ENCODE data around the gene IL18R1. TPM values are rescaled to one million over a fixed set of nuclear protein-coding genes. Genes with fewer than 3 reads are reported as not detected.

Gene IL18R1, protein sequence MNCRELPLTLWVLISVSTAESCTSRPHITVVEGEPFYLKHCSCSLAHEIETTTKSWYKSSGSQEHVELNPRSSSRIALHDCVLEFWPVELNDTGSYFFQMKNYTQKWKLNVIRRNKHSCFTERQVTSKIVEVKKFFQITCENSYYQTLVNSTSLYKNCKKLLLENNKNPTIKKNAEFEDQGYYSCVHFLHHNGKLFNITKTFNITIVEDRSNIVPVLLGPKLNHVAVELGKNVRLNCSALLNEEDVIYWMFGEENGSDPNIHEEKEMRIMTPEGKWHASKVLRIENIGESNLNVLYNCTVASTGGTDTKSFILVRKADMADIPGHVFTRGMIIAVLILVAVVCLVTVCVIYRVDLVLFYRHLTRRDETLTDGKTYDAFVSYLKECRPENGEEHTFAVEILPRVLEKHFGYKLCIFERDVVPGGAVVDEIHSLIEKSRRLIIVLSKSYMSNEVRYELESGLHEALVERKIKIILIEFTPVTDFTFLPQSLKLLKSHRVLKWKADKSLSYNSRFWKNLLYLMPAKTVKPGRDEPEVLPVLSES
- total RNA-seq = 10 to 100 TPM in 5 of 6 donors, 1 to 10 TPM in 1; 9.4 to 46.9 (median 34.8) TPM

GRCh38 chr2:102355526-102356380 is at the start of gene IL18R1:
IL18R1 (plus strand) TSS chr2:102355796; CDS start chr2:102362661, 6,865 bp downstream.
- peak; percentile 95 to 99 for ATAC-seq (ENCODE audit: low FRiP score in 2 of 2)

DNA sequence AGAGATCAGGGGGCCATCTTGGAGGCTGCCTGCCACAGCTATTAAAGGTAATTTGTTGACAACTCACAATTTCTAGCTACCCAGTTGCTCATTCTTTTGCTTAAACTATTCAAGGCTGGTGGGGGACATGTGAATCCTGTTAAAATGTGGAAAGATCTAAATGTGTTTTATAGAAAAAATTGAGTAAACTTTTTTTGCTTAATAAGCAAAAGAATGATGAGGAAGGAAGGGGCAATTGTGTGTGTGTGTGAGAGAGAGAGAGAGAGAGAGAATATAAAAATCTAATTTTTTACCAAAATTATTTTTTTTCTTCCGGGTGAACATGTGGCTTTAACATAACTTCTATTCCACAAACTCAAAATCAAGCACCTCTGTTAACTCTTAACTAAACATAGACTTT is 49.5 kb upstream of the IL18R1 start:
- WGBS, 2 donors = 57 to 85% methylated on average over 1 of the region's 1 CpG
- peaks cover 0 to 5% (median 0%) of the 10 kb centered on the region in 4 donors for H3K4me1 ChIP-seq
- no peak for DNase-seq
- no peak for TF ChIP-seq POLR2AphosphoS5 (IDR thresholded peaks at IDR 0.05)
- no peak for TF ChIP-seq POLR2A (IDR thresholded peaks at IDR 0.05)
- TF ChIP-seq EP300 (IDR thresholded peaks at IDR 0.05) = no peak
- TF ChIP-seq, protein P1, sequence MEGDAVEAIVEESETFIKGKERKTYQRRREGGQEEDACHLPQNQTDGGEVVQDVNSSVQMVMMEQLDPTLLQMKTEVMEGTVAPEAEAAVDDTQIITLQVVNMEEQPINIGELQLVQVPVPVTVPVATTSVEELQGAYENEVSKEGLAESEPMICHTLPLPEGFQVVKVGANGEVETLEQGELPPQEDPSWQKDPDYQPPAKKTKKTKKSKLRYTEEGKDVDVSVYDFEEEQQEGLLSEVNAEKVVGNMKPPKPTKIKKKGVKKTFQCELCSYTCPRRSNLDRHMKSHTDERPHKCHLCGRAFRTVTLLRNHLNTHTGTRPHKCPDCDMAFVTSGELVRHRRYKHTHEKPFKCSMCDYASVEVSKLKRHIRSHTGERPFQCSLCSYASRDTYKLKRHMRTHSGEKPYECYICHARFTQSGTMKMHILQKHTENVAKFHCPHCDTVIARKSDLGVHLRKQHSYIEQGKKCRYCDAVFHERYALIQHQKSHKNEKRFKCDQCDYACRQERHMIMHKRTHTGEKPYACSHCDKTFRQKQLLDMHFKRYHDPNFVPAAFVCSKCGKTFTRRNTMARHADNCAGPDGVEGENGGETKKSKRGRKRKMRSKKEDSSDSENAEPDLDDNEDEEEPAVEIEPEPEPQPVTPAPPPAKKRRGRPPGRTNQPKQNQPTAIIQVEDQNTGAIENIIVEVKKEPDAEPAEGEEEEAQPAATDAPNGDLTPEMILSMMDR (IDR thresholded peaks at IDR 0.05) = no peak
- no peaks in the 10 kb centered on the region for H3K36me3 ChIP-seq
- peak overlapping the region; percentile 63 to 89 (median 75) for H3K27ac ChIP-seq
- no peak overlapping the region for H3K4me3 ChIP-seq
- H3K27me3 ChIP-seq = no peaks in the 10 kb centered on the region
- no peak for ATAC-seq (ENCODE audit: low FRiP score in 2 of 2)
- H3K9me3 ChIP-seq = no peaks in the 10 kb centered on the region

More at GRCh38 chr2:102355526-102356380, at the start of gene IL18R1:
- H3K36me3 ChIP-seq = peaks cover 0 to 5% (median 0%) of the 10 kb centered on the region in 4 donors
- WGBS, 2 donors = 1 to 3% methylated on average over 48 of the region's 69 CpGs
- peak within 1 kb of the TSS; percentile 57 to 91 (median 85) for H3K4me3 ChIP-seq
- TF ChIP-seq, protein P1 (IDR thresholded peaks at IDR 0.05) = peak; percentile 80 to 95 (median 92)
- TF ChIP-seq POLR2AphosphoS5 (IDR thresholded peaks at IDR 0.05) (peak; percentile 72 to 79), EP300 (IDR thresholded peaks at IDR 0.05) (peak in 1 of 4 donors; percentile 41), POLR2A (IDR thresholded peaks at IDR 0.05) (peak in 2 of 4 donors; percentile 27 to 58)
- H3K4me1 ChIP-seq = peaks cover 0 to 21% (median 13%) of the 10 kb centered on the region in 4 donors
- no peaks in the 10 kb centered on the region for H3K27me3 ChIP-seq
- H3K27ac ChIP-seq = peak within 1 kb of the TSS; percentile 83 to 96 (median 94)
- no peaks in the 10 kb centered on the region for H3K9me3 ChIP-seq
- DNase-seq = peak; percentile 91 to 97

- no peak for DNase-seq
- no peak for ATAC-seq (ENCODE audit: low FRiP score in 2 of 2)
- TF ChIP-seq POLR2A (IDR thresholded peaks at IDR 0.05) = no peak
- TF ChIP-seq POLR2AphosphoS5 (IDR thresholded peaks at IDR 0.05) = no peak
- TF ChIP-seq, protein P1 (IDR thresholded peaks at IDR 0.05) = no peak
- TF ChIP-seq EP300 (IDR thresholded peaks at IDR 0.05) = no peak
- no peaks in the 10 kb centered on the region for H3K4me1 ChIP-seq
- no peaks in the 10 kb centered on the region for H3K27me3 ChIP-seq
- no peaks in the 10 kb centered on the region for H3K36me3 ChIP-seq
- no peaks in the 10 kb centered on the region for H3K9me3 ChIP-seq
- 57 to 62% methylated on average over 5 of the region's 5 CpGs for WGBS, 2 donors
- H3K27ac ChIP-seq = no peak within 1 kb of the TSS
- no peak within 1 kb of the TSS for H3K4me3 ChIP-seq
Observed at GRCh38 chr2:102310964-102311640, 44.5 kb upstream of the IL18R1 start, which contains the start of gene IL1RL1. IL1RL1 (plus strand) TSS chr2:102311563; CDS start chr2:102338265, 26,702 bp downstream.

GRCh38 chr2:102313025-102313424 is 42.6 kb upstream of the IL18R1 start:
- no peaks in the 10 kb centered on the region for H3K4me1 ChIP-seq
- DNase-seq (no peak), ATAC-seq (ENCODE audit: low FRiP score in 2 of 2) (no peak)
- 97% methylated on average over 2 of the region's 2 CpGs for WGBS, 2 donors
- H3K9me3 ChIP-seq = no peaks in the 10 kb centered on the region
- TF ChIP-seq EP300 (IDR thresholded peaks at IDR 0.05) (no peak), POLR2AphosphoS5 (IDR thresholded peaks at IDR 0.05) (no peak), POLR2A (IDR thresholded peaks at IDR 0.05) (no peak)
- TF ChIP-seq, protein P1 (IDR thresholded peaks at IDR 0.05) = no peak
- H3K27me3 ChIP-seq = no peaks in the 10 kb centered on the region
- no peaks in the 10 kb centered on the region for H3K36me3 ChIP-seq
- no peak overlapping the region for H3K4me3 ChIP-seq
- H3K27ac ChIP-seq = no peak overlapping the region
